ENCODE results near the gene LRFN2.

Gene LRFN2

DNA sequence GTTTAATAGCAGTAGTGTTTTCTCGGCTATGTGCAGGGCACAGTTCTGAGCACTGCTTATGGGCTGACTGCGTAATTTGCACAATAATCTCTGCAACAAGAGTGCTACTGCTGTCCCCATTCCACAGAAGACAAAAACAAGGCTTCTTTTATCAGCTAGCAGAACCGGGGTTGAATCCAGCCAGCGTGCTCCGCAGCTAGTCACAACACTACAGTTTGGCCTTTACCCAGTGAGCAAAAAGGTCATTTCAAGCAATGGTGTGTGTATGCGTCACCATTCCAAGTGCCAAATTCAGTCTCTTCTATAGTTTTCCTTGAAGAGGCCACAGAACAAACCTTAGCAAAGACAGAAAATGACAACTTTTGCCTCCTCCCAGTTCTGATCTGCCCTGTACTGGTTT, 61.1 kb downstream of the LRFN2 start:
- H3K4me3 ChIP-seq (ENCODE audit: low read length), result no peak overlapping the region
- DNase-seq (ENCODE audit: low read depth, low spot score), result no peak

GRCh38 chr6:40524797-40525585, 62.2 kb downstream of the LRFN2 start:
- no peak for DNase-seq (ENCODE audit: low read depth, low spot score)
- H3K4me3 ChIP-seq (ENCODE audit: low read length), result no peak overlapping the region

DNA sequence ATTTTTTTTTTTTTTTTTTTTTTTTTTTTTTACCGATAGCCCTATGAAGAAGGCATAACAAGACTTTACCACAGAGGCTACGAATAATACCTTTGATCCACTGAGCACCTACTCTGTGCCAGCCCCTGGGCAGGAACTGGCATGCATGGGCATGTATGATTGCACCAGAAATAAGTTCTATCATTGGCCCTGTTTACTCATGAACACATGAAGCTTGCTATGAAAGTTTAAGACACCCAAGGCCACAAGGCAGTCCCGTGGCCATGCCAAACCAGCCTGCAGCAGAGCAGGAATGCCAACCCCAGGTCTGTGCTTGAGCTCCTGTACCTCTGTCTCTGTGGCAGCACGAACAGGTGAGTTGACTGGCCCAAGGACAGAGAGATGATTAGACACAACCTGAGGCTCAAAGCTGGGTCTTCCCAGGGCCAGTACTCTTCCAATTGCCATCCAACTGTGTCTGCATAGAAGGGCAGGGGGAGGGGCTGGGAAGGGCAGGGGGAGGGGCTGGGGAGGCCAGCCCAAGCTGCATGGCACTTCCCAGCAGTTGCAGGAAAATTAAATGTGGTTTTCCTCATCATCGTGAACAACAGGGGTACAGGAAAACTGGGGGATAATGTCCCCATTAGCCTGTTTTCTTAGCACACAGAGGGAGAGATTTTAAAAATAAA, 63.5 kb downstream of the LRFN2 start:
- DNase-seq (ENCODE audit: low read depth, low spot score), result no peak
- no peak overlapping the region for H3K4me3 ChIP-seq (ENCODE audit: low read length)

DNA sequence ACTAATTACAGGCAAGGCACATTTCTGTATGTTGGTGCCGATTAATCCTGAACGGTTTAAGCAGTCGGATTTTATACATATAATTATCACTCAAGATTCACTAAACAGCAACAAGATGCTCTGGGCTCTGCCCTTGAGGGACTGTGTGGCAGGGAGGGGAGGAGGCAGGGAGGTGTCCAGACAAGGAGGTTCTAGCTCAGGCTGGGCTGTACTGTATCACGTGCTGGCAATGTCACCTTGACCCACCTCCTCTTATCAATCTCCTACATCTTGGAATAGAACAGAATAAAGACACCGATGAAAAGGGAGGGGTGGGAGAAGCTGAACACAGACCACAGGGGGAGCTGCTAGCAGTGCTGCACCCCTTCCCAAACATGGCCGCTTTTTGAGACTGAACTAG, 65.7 kb downstream of the LRFN2 start:
- no peak overlapping the region for H3K4me3 ChIP-seq (ENCODE audit: low read length)
- no peak for DNase-seq (ENCODE audit: low read depth, low spot score)

GRCh38 chr6:40520678-40521077, 66.5 kb downstream of the LRFN2 start:
- no peak for DNase-seq (ENCODE audit: low read depth, low spot score)
- H3K4me3 ChIP-seq (ENCODE audit: low read length), result no peak overlapping the region

GRCh38 chr6:40520084-40520483, 67.1 kb downstream of the LRFN2 start:
- H3K4me3 ChIP-seq (ENCODE audit: low read length), result no peak overlapping the region

GRCh38 chr6:40517654-40518053, 69.5 kb downstream of the LRFN2 start:
- no peak for DNase-seq (ENCODE audit: low read depth, low spot score)
- no peak overlapping the region for H3K4me3 ChIP-seq (ENCODE audit: low read length)

More at GRCh38 chr6:40520084-40520483, 67.1 kb downstream of the LRFN2 start:
- peak; percentile 4 for DNase-seq (ENCODE audit: low read depth, low spot score)

- DNase-seq (ENCODE audit: low read depth, low spot score), result no peak
- no peak overlapping the region for H3K4me3 ChIP-seq (ENCODE audit: low read length)
Observed at GRCh38 chr6:40516429-40516828, 70.7 kb downstream of the LRFN2 start.

DNA sequence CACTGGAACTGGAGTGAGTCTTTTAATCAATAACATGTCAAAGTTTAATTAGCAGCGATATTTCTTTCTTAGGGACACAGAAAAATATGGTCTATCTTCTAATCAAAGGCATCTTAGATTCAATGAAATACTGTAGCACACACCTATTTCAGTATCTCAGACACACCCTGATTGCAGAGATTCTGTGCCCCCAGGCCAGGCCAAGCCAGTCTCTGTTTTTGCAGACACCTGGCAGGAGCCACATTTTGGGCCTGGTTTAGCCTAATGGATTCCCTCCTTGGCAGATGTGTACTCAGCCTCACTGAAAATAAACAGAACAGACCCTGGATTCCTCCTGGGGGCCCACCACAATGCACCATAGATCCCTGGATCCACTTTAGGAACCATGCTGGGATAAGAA, 74.8 kb downstream of the LRFN2 start:
- no peak overlapping the region for H3K4me3 ChIP-seq (ENCODE audit: low read length)
- DNase-seq (ENCODE audit: low read depth, low spot score), result no peak

GRCh38 chr6:40511884-40512283, 75.3 kb downstream of the LRFN2 start:
- DNase-seq (ENCODE audit: low read depth, low spot score), result no peak
- H3K4me3 ChIP-seq (ENCODE audit: low read length), result no peak overlapping the region

DNA sequence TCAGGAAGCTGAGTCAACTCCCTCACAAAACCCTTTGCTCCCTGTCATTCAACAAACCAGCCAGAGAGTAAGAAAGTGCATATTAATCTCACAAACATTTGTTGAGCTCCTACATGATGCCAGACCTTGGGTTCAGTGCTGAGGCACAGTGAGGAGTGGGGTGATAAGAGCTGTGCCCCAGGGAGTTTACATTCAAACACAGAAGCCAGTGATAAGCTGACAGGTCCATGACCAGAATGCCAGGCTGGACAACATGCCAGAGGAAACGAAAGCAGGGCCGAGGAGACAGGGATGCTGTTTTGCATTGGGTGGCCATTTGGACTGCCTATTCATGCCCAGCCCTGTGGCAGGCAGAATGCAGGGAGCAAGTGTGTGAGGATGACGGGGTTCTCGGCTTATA, 76.7 kb downstream of the LRFN2 start:
- no peak for DNase-seq (ENCODE audit: low read depth, low spot score)
- H3K4me3 ChIP-seq (ENCODE audit: low read length), result no peak overlapping the region

GRCh38 chr6:40509716-40510260, 77.4 kb downstream of the LRFN2 start:
- DNase-seq (ENCODE audit: low read depth, low spot score), result no peak
- H3K4me3 ChIP-seq (ENCODE audit: low read length), result no peak overlapping the region

- DNase-seq (ENCODE audit: low read depth, low spot score), result no peak
- no peak overlapping the region for H3K4me3 ChIP-seq (ENCODE audit: low read length)
Observed at GRCh38 chr6:40509086-40509485, 78.1 kb downstream of the LRFN2 start.

DNA sequence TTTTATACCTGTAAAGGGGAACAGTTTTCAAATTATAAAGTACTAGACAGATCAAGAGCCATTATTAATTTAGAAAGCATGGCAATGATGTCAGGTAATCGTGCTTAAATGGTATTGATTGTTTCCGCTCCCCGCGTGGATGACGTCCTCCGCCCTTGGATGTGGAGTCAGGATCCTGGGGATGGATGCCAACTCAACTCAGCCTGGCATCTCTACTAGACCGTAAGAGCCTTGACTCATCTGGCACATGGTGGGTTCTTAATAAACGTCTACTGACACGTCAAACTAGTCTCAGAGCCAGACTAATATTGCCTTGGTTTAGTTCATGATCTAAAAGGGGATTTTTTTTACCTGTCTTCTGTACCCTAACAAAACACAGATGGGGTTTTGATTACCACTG, 80.2 kb downstream of the LRFN2 start:
- H3K4me3 ChIP-seq (ENCODE audit: low read length), result no peak overlapping the region
- no peak for DNase-seq (ENCODE audit: low read depth, low spot score)

DNA sequence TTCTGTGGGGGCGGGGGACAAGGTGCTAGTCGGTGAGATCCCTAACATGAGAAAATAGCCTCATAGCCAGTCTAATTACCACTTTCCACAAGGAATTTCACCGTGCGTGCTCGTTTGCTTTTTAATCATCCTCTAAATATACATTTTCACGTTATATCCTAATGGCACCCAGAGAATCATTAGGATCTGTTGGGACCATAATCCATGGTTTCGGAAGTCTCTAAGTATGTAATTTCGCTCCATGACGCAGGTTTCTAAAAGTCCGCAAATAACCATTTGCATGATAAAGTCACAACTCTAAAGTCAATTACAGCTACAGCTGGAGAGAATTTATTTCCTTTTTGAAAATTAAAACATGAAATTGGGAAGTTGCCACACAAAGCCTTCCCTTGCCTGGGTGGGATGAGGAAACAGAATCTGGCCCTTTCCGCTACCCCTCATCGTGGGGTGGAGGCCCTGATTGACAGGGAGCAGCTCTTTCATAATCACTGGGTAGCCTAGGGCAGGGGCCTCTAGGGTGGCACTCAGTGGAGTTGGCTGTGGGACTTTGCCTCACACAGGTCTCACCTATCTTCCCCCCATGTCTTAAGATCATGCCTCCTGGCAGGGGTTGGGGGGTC, 81.9 kb downstream of the LRFN2 start:
- no peak overlapping the region for H3K4me3 ChIP-seq (ENCODE audit: low read length)
- DNase-seq (ENCODE audit: low read depth, low spot score), result no peak

DNA sequence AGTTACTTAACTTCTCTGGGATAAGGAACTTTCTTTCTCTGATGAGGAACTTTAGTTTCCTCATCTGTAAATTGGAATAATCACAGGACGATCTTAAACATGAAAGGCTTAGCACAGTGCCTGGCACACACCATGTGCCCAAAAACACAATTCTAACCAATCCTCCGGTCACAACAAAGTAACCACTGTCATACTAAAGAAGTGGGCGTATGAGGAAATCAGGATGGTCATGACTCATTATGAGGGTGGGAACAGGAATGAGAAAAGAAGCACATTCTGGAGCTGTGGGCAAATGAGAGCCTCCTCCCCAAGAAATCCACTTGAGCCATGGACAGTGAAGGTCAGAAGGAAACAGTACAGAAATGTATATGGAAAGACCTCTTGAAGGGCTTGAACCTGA, 82.9 kb downstream of the LRFN2 start:
- DNase-seq (ENCODE audit: low read depth, low spot score), result no peak
- no peak overlapping the region for H3K4me3 ChIP-seq (ENCODE audit: low read length)

DNA sequence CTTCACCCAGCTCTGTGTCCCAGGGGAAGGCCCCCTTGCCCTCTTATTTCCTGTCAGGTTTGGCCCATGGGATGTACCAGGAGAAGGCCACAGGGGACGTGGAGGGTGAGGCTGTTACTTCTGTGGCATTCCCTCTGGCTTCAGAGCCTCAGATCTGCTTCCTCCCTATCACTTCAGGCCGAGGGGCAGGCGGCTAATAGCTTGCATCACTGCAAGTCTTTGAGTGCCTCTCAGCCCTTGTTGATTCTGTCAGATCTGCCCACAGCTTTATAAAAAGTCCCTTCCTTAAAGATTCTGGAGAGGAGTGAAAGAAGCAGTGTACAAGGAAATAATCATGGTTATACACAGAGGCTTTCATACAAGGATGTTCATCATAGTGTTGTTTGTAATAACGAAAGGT, 86.9 kb downstream of the LRFN2 start:
- no peak overlapping the region for H3K4me3 ChIP-seq (ENCODE audit: low read length)
- DNase-seq (ENCODE audit: low read depth, low spot score), result no peak

DNA sequence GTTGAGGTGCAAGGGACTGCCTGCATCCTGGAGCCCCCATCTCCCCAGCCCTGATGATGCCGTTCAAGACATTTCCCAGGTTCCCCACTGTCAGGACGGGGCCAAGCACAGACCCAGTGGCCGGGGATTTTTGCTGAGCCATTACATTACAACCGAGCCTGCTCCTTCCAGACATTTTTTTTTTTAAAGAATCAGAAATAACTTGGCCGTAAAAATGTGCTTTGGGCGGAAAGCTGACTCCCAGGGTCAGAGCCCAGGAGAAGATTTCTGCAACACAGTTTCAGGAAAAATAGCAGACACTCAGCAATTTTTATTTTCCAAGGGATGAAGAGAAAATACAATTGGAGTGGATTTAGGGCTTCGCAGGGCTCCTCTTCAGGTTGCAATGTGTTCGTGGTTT, 87.9 kb downstream of the LRFN2 start:
- DNase-seq (ENCODE audit: low read depth, low spot score), result no peak
- no peak overlapping the region for H3K4me3 ChIP-seq (ENCODE audit: low read length)

- no peak overlapping the region for H3K4me3 ChIP-seq (ENCODE audit: low read length)
- DNase-seq (ENCODE audit: low read depth, low spot score), result no peak
Observed at GRCh38 chr6:40498148-40498547, 89.0 kb downstream of the LRFN2 start.

DNA sequence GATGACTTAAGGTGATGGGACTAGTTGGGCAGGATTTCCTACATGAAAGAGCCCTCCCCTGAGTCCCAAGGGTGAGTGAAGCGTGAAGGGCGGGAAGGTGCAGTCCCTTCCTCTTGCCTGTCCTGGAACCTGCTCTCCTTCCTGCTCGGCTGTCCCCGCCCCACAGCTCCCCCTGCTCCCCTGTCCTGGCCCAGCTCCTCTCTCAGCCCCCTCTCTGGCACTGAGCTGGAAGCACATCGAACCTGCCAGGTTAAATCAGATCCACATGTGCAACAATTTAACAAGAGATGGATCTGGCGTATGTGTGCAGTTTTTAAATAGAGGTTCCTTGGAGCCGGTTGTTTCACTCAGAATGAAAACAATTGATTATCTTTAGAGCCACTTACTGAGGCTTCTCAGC, 95.0 kb downstream of the LRFN2 start:
- H3K4me3 ChIP-seq (ENCODE audit: low read length), result no peak overlapping the region

More for the DNA sequence above, 95.0 kb downstream of the LRFN2 start:
- no peak for DNase-seq (ENCODE audit: low read depth, low spot score)

Measured in Jurkat, Clone E6-1 (cell line).